Endothelial cell of umbilical vein (primary cell): ENCODE data around the gene ENKD1.

Source experiments
- EZH2 ChIP-seq: IDR thresholded peaks from 2 replicates; pipeline ENCODE4 v1.6.1; 2012; ENCODE audit warnings: borderline replicate concordance, low read depth, mild to moderate bottlenecking, moderate library complexity, low read length, inconsistent platforms; ENCODE audit not compliant: severe bottlenecking
- MYC ChIP-seq: IDR thresholded peaks from one replicate; pipeline ENCODE4 v1.6.1; 2011; ENCODE audit warnings: mild to moderate bottlenecking, low read depth, low read length
- POLR2A ChIP-seq: IDR thresholded peaks from 2 replicates; pipeline ENCODE4 v1.6.1; 2012; ENCODE audit warnings: low read depth, mild to moderate bottlenecking, control low read depth, low read length
- POLR2AphosphoS5 ChIP-seq: IDR thresholded peaks from 2 replicates; pipeline ENCODE4 v1.6.1; 2012; ENCODE audit warnings: low read depth, mild to moderate bottlenecking, control low read depth, low read length, moderate library complexity; ENCODE audit not compliant: insufficient read depth
- TF ChIP-seq, protein P1 (sequence below), 2 donors: IDR thresholded peaks; 1 replicate in 1 of 2; 2 replicates in 1 of 2; pipeline ENCODE4 v1.5.1; 2011; ENCODE audit warnings: low read length in 2 of 2, mild to moderate bottlenecking in 2 of 2, moderate library complexity in 2 of 2, control low read depth in 1 of 2, inconsistent platforms in 1 of 2, low read depth in 1 of 2; ENCODE audit not compliant: insufficient read depth in 1 of 2; ENCODE audit errors: extremely low read depth in 1 of 2

DNA sequence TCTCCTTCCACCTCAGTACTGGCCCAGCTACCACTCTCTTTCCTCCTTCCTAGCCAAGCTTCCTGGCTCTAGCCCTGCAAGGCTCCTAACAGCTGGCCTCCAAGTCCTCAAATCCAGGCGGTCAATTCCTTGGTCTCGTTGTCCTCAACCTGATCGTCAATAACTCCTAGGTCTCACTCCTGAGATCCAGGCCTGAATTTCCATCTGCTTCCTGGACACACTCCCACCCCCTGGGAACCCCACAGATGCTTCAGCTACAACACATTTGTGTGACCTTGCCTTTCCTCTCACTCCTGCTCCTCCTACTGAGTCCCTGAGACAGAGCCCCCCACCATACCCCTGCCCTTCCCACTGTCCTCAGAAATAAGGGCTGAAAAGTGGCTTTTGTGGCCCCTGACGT is 2.3 kb downstream of the ENKD1 start:
- TF ChIP-seq MYC (no peak), POLR2AphosphoS5 (no peak), EZH2 (no peak), POLR2A (no peak)
- TF ChIP-seq, protein P1, sequence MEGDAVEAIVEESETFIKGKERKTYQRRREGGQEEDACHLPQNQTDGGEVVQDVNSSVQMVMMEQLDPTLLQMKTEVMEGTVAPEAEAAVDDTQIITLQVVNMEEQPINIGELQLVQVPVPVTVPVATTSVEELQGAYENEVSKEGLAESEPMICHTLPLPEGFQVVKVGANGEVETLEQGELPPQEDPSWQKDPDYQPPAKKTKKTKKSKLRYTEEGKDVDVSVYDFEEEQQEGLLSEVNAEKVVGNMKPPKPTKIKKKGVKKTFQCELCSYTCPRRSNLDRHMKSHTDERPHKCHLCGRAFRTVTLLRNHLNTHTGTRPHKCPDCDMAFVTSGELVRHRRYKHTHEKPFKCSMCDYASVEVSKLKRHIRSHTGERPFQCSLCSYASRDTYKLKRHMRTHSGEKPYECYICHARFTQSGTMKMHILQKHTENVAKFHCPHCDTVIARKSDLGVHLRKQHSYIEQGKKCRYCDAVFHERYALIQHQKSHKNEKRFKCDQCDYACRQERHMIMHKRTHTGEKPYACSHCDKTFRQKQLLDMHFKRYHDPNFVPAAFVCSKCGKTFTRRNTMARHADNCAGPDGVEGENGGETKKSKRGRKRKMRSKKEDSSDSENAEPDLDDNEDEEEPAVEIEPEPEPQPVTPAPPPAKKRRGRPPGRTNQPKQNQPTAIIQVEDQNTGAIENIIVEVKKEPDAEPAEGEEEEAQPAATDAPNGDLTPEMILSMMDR (IDR thresholded peaks at IDR 0.05; ENCODE audit: extremely low read depth in 1 of 2, insufficient read depth in 1 of 2, low read depth in 1 of 2, low read length in 2 of 2), result no peak
